Measurements from ENCODE around the gene PHGDH.

GRCh38 chr1:119713039-119713748 is 1.5 kb downstream of the PHGDH start:
- no peak for TF ChIP-seq POLR2A (IDR thresholded peaks at IDR 0.05)
- no peak for TF ChIP-seq CTCF (IDR thresholded peaks at IDR 0.05)
